CD4-positive, CD25-positive, alpha-beta regulatory T cell (primary cell): Measurements from ENCODE around the gene NEGR1. TPM values are rescaled to one million over a fixed set of nuclear protein-coding genes. Genes with fewer than 3 reads are reported as not detected.

ENCODE experiments used
- ATAC-seq, 2 donors: fragments of 150-1000 bp; cut with Tn5 transposase; one replicate each; pipeline ENCODE4 v1.10.0; 2021; ENCODE audit warnings: low read depth in 2 of 2, moderate number of reproducible peaks in 2 of 2, moderate library complexity in 1 of 2
- DNase-seq, 3 donors: peaks; one replicate each; pipeline versions ENCODE4 v3.0.0 to v3.0.0-alpha.2; 2012 to 2022; ENCODE audit warnings: mixed read lengths in 1 of 3
- H3K27ac ChIP-seq: one replicate; pipeline ENCODE4 v1.7.0; 2013; ENCODE audit warnings: mild to moderate bottlenecking, low read length; ENCODE audit not compliant: insufficient read depth, poor library complexity, severe bottlenecking
- H3K27me3 ChIP-seq: one replicate; pipeline ENCODE4 v1.7.0; 2013; ENCODE audit warnings: low read length; ENCODE audit not compliant: control insufficient read depth, insufficient read depth
- H3K36me3 ChIP-seq: one replicate; pipeline ENCODE4 v1.7.0; 2013; ENCODE audit warnings: mild to moderate bottlenecking, low read length, moderate library complexity; ENCODE audit not compliant: control insufficient read depth, insufficient read depth
- H3K4me1 ChIP-seq: 2 replicates; pipeline ENCODE4 v1.7.0; 2013; ENCODE audit warnings: mild to moderate bottlenecking, low read length; ENCODE audit not compliant: insufficient read depth, control insufficient read depth, poor library complexity, severe bottlenecking
- H3K4me3 ChIP-seq: one replicate; pipeline ENCODE4 v1.7.0; 2013; ENCODE audit warnings: low read depth, mild to moderate bottlenecking, low read length, moderate library complexity
- H3K9me3 ChIP-seq, 2 experiments: 1 replicate in 1 of 2; 2 replicates in 1 of 2; pipeline ENCODE4 v1.7.0; 2013; ENCODE audit warnings: low read length in 2 of 2, mild to moderate bottlenecking in 1 of 2, moderate library complexity in 1 of 2; ENCODE audit not compliant: control insufficient read depth in 2 of 2
- H3K27ac Mint-ChIP-seq, 3 donors: one replicate each; pipeline ENCODE4 v1.8.0; 2020 to 2022; ENCODE audit warnings: mild to moderate bottlenecking in 3 of 3, mixed read lengths in 3 of 3, moderate library complexity in 2 of 3
- H3K27me3 Mint-ChIP-seq: one replicate; pipeline ENCODE4 v1.8.0; 2022; ENCODE audit warnings: mild to moderate bottlenecking, mixed read lengths
- H3K36me3 Mint-ChIP-seq: one replicate; pipeline ENCODE4 v1.8.0; 2020; ENCODE audit warnings: mixed read lengths
- H3K4me1 Mint-ChIP-seq, 4 donors: one replicate each; pipeline ENCODE4 v1.8.0; 2020 to 2022; ENCODE audit warnings: mixed read lengths in 4 of 4, mild to moderate bottlenecking in 1 of 4
- H3K4me3 Mint-ChIP-seq, 4 donors: one replicate each; pipeline ENCODE4 v1.8.0; 2020 to 2022; ENCODE audit warnings: mild to moderate bottlenecking in 4 of 4, mixed read lengths in 4 of 4, moderate library complexity in 3 of 4
- H3K9me3 Mint-ChIP-seq, 7 donors: one replicate each; pipeline ENCODE4 v1.8.0; 2020 to 2022; ENCODE audit warnings: mixed read lengths in 7 of 7, mild to moderate bottlenecking in 3 of 7, moderate library complexity in 2 of 7
- polyA plus RNA-seq, 4 donors: library from polyadenylated mRNA; unstranded; fragments of 300-500 nt; fragmentation: Illumina TruSeq; gene quantifications; one replicate each; pipeline ENCODE4 v1.2.3, GENCODE V29; 2021
- total RNA-seq: library from RNA; stranded (reverse); gene quantifications from one replicate; pipeline ENCODE4 v1.2.3, GENCODE V29; 2022

NEGR1 gene
- total and polyA plus RNA-seq, 5 donors from 2014 or later, result not detected

GRCh38 chr1:71655604-71656003 lies 626.7 kb downstream of the NEGR1 start:
- no peak overlapping the region for H3K4me3 Mint-ChIP-seq
- H3K27ac Mint-ChIP-seq, result no peak overlapping the region

GRCh38 chr1:71653952-71654351 lies 628.4 kb downstream of the NEGR1 start:
- Mint-ChIP-seq H3K4me3 (no peak overlapping the region), H3K36me3 (no peaks in the 10 kb centered on the region), H3K4me1 (no peaks in the 10 kb centered on the region), H3K9me3 (peaks cover 0 to 4% (median 0%) of the 10 kb centered on the region in 7 donors), H3K27ac (no peak overlapping the region), H3K27me3 (no peaks in the 10 kb centered on the region)
- no peaks in the 10 kb centered on the region for H3K4me1 ChIP-seq
- H3K9me3 ChIP-seq, result no peaks in the 10 kb centered on the region
- DNase-seq (no peak), ATAC-seq (no peak)
- no peaks in the 10 kb centered on the region for H3K36me3 ChIP-seq
- no peaks in the 10 kb centered on the region for H3K27me3 ChIP-seq
- H3K27ac ChIP-seq, result no peak overlapping the region
- H3K4me3 ChIP-seq, result no peak overlapping the region

More at GRCh38 chr1:71655604-71656003, 626.7 kb downstream of the NEGR1 start:
- Histone ChIP-seq H3K36me3 (no peaks in the 10 kb centered on the region), H3K4me1 (no peaks in the 10 kb centered on the region), H3K27ac (no peak overlapping the region), H3K27me3 (no peaks in the 10 kb centered on the region), H3K9me3 (no peaks in the 10 kb centered on the region), H3K4me3 (no peak overlapping the region)
- ATAC-seq, result no peak
- H3K9me3 Mint-ChIP-seq, result peaks cover 0 to 9% (median 3%) of the 10 kb centered on the region in 7 donors
- DNase-seq, result no peak
- H3K27me3 Mint-ChIP-seq, result no peaks in the 10 kb centered on the region
- no peaks in the 10 kb centered on the region for H3K36me3 Mint-ChIP-seq
- H3K4me1 Mint-ChIP-seq, result no peaks in the 10 kb centered on the region

- Mint-ChIP-seq H3K27me3 (no peaks in the 10 kb centered on the region), H3K36me3 (no peaks in the 10 kb centered on the region), H3K9me3 (peaks cover 0 to 4% (median 2%) of the 10 kb centered on the region in 7 donors), H3K4me1 (no peaks in the 10 kb centered on the region), H3K4me3 (no peak overlapping the region), H3K27ac (no peak overlapping the region)
- Histone ChIP-seq H3K27ac (no peak overlapping the region), H3K9me3 (no peaks in the 10 kb centered on the region), H3K27me3 (no peaks in the 10 kb centered on the region), H3K4me3 (no peak overlapping the region), H3K4me1 (no peaks in the 10 kb centered on the region), H3K36me3 (no peaks in the 10 kb centered on the region)
- no peak for DNase-seq
- ATAC-seq, result no peak
Observed at GRCh38 chr1:71651214-71651613, 631.1 kb downstream of the NEGR1 start.

GRCh38 chr1:71650119-71650518 lies 632.2 kb downstream of the NEGR1 start:
- Mint-ChIP-seq H3K27ac (no peak overlapping the region), H3K27me3 (no peaks in the 10 kb centered on the region), H3K9me3 (peaks cover 0 to 4% (median 2%) of the 10 kb centered on the region in 7 donors), H3K4me3 (no peak overlapping the region), H3K36me3 (no peaks in the 10 kb centered on the region), H3K4me1 (no peaks in the 10 kb centered on the region)
- H3K4me3 ChIP-seq, result no peak overlapping the region
- H3K36me3 ChIP-seq, result no peaks in the 10 kb centered on the region
- H3K27me3 ChIP-seq, result no peaks in the 10 kb centered on the region
- H3K4me1 ChIP-seq, result no peaks in the 10 kb centered on the region
- H3K9me3 ChIP-seq, result no peaks in the 10 kb centered on the region
- ATAC-seq (no peak), DNase-seq (no peak)
- no peak overlapping the region for H3K27ac ChIP-seq

GRCh38 chr1:71649608-71650007 lies 632.7 kb downstream of the NEGR1 start:
- no peak overlapping the region for H3K27ac Mint-ChIP-seq
- Histone ChIP-seq H3K9me3 (no peaks in the 10 kb centered on the region), H3K4me1 (no peaks in the 10 kb centered on the region)

GRCh38 chr1:71647513-71648300 lies 634.6 kb downstream of the NEGR1 start:
- Histone ChIP-seq H3K9me3 (no peaks in the 10 kb centered on the region), H3K36me3 (no peaks in the 10 kb centered on the region), H3K27ac (no peak overlapping the region), H3K4me3 (no peak overlapping the region), H3K4me1 (no peaks in the 10 kb centered on the region), H3K27me3 (no peaks in the 10 kb centered on the region)
- no peaks in the 10 kb centered on the region for H3K36me3 Mint-ChIP-seq
- H3K27me3 Mint-ChIP-seq, result no peaks in the 10 kb centered on the region
- H3K9me3 Mint-ChIP-seq, result peaks cover 0 to 4% (median 2%) of the 10 kb centered on the region in 7 donors
- no peak overlapping the region for H3K4me3 Mint-ChIP-seq
- DNase-seq (no peak), ATAC-seq (no peak)
- H3K27ac Mint-ChIP-seq, result no peak overlapping the region
- H3K4me1 Mint-ChIP-seq, result no peaks in the 10 kb centered on the region

More at GRCh38 chr1:71649608-71650007, 632.7 kb downstream of the NEGR1 start:
- no peak overlapping the region for H3K4me3 ChIP-seq
- no peak overlapping the region for H3K27ac ChIP-seq
- no peaks in the 10 kb centered on the region for H3K27me3 Mint-ChIP-seq
- no peaks in the 10 kb centered on the region for H3K27me3 ChIP-seq
- H3K4me1 Mint-ChIP-seq, result no peaks in the 10 kb centered on the region
- no peak for ATAC-seq
- DNase-seq, result no peak
- no peaks in the 10 kb centered on the region for H3K36me3 ChIP-seq
- H3K36me3 Mint-ChIP-seq, result no peaks in the 10 kb centered on the region
- H3K9me3 Mint-ChIP-seq, result peaks cover 0 to 4% (median 0%) of the 10 kb centered on the region in 7 donors
- H3K4me3 Mint-ChIP-seq, result no peak overlapping the region

- DNase-seq (no peak), ATAC-seq (no peak)
- Mint-ChIP-seq H3K4me3 (no peak overlapping the region), H3K27me3 (no peaks in the 10 kb centered on the region), H3K36me3 (no peaks in the 10 kb centered on the region), H3K4me1 (no peaks in the 10 kb centered on the region), H3K9me3 (peaks cover 0 to 9% (median 3%) of the 10 kb centered on the region in 7 donors), H3K27ac (no peak overlapping the region)
- H3K36me3 ChIP-seq, result no peaks in the 10 kb centered on the region
- H3K27me3 ChIP-seq, result no peaks in the 10 kb centered on the region
- H3K27ac ChIP-seq, result no peak overlapping the region
- no peak overlapping the region for H3K4me3 ChIP-seq
- H3K9me3 ChIP-seq, result no peaks in the 10 kb centered on the region
- H3K4me1 ChIP-seq, result no peaks in the 10 kb centered on the region
Observed at GRCh38 chr1:71645015-71645414, 637.3 kb downstream of the NEGR1 start.

- no peak for DNase-seq
- no peaks in the 10 kb centered on the region for H3K4me1 Mint-ChIP-seq
- Histone ChIP-seq H3K27me3 (no peaks in the 10 kb centered on the region), H3K4me1 (no peaks in the 10 kb centered on the region), H3K4me3 (no peak overlapping the region), H3K36me3 (no peaks in the 10 kb centered on the region), H3K27ac (no peak overlapping the region), H3K9me3 (no peaks in the 10 kb centered on the region)
- no peak overlapping the region for H3K27ac Mint-ChIP-seq
- no peaks in the 10 kb centered on the region for H3K27me3 Mint-ChIP-seq
- ATAC-seq, result no peak
- H3K36me3 Mint-ChIP-seq, result no peaks in the 10 kb centered on the region
- peaks cover 0 to 9% (median 5%) of the 10 kb centered on the region in 7 donors for H3K9me3 Mint-ChIP-seq
- no peak overlapping the region for H3K4me3 Mint-ChIP-seq
Observed at GRCh38 chr1:71641903-71642302, 640.4 kb downstream of the NEGR1 start.
